Measurements from ENCODE around the gene MBD2.

Gene MBD2

GRCh38 chr18:54204883-54205282, 19.6 kb downstream of the MBD2 start:
- Histone ChIP-seq H3K36me3 (peaks cover 40% of the 10 kb centered on the region), H3K27ac (no peak overlapping the region), H3K4me1 (ENCODE audit: control insufficient read depth in 1 of 2, insufficient read depth in 1 of 2, low read depth in 1 of 2, low read length in 1 of 2) (peaks cover 0 to 11% of the 10 kb centered on the region in 2 experiments), H3K27me3 (no peaks in the 10 kb centered on the region), H3K4me3 (ENCODE audit: low read depth in 1 of 2, low read length in 1 of 2) (no peak overlapping the region), H3K9me3 (no peaks in the 10 kb centered on the region)
- TF ChIP-seq CTCF (IDR thresholded peaks at IDR 0.05), result no peak

- no peak for TF ChIP-seq CTCF (IDR thresholded peaks at IDR 0.05)
- Histone ChIP-seq H3K36me3 (peaks cover 40% of the 10 kb centered on the region), H3K4me3 (ENCODE audit: low read depth in 1 of 2, low read length in 1 of 2) (no peak overlapping the region), H3K4me1 (ENCODE audit: control insufficient read depth in 1 of 2, insufficient read depth in 1 of 2, low read depth in 1 of 2, low read length in 1 of 2) (peaks cover 0 to 11% of the 10 kb centered on the region in 2 experiments), H3K27ac (no peak overlapping the region), H3K9me3 (no peaks in the 10 kb centered on the region), H3K27me3 (no peaks in the 10 kb centered on the region)
These were observed 20.6 kb downstream of the MBD2 start for GRCh38 chr18:54203914-54204313.

GRCh38 chr18:54202851-54203250, 21.6 kb downstream of the MBD2 start:
- no peaks in the 10 kb centered on the region for H3K9me3 ChIP-seq
- no peak overlapping the region for H3K4me3 ChIP-seq (ENCODE audit: low read depth in 1 of 2, low read length in 1 of 2)
- H3K4me1 ChIP-seq (ENCODE audit: control insufficient read depth in 1 of 2, insufficient read depth in 1 of 2, low read depth in 1 of 2, low read length in 1 of 2), result peaks cover 0 to under 1% of the 10 kb centered on the region in 2 experiments
- no peak overlapping the region for H3K27ac ChIP-seq
- H3K27me3 ChIP-seq, result no peaks in the 10 kb centered on the region
- H3K36me3 ChIP-seq, result peaks cover 47% of the 10 kb centered on the region
- TF ChIP-seq CTCF (IDR thresholded peaks at IDR 0.05), result no peak

- Histone ChIP-seq H3K27ac (peak overlapping the region; percentile 35), H3K36me3 (peaks cover 36% of the 10 kb centered on the region), H3K4me1 (ENCODE audit: control insufficient read depth in 1 of 2, insufficient read depth in 1 of 2, low read depth in 1 of 2, low read length in 1 of 2) (no peaks in the 10 kb centered on the region), H3K9me3 (no peaks in the 10 kb centered on the region), H3K27me3 (no peaks in the 10 kb centered on the region), H3K4me3 (ENCODE audit: low read depth in 1 of 2, low read length in 1 of 2) (no peak overlapping the region)
- TF ChIP-seq CTCF (IDR thresholded peaks at IDR 0.05), result no peak
These were observed 26.6 kb downstream of the MBD2 start for GRCh38 chr18:54197747-54198411.

GRCh38 chr18:54193786-54194185, 30.7 kb downstream of the MBD2 start:
- H3K9me3 ChIP-seq, result no peaks in the 10 kb centered on the region
- peaks cover 30% of the 10 kb centered on the region for H3K36me3 ChIP-seq
- no peak overlapping the region for H3K4me3 ChIP-seq (ENCODE audit: low read depth in 1 of 2, low read length in 1 of 2)
- no peaks in the 10 kb centered on the region for H3K27me3 ChIP-seq
- H3K27ac ChIP-seq, result no peak overlapping the region
- H3K4me1 ChIP-seq (ENCODE audit: control insufficient read depth in 1 of 2, insufficient read depth in 1 of 2, low read depth in 1 of 2, low read length in 1 of 2), result no peaks in the 10 kb centered on the region
- TF ChIP-seq CTCF (IDR thresholded peaks at IDR 0.05), result no peak
